NCI-H2107 (cell line): ENCODE measurements around the gene GPC3.
"Not testable (repeated sequence)": the region's sequence is repeated elsewhere in the genome, so short reads cannot be mapped to it uniquely, and the experiment has no call there.

Experiments used
- DNase-seq: peaks from one replicate; lab custom pipeline; 2025; lab: John Stamatoyannopoulos, UW

The GPC3 gene

DNA sequence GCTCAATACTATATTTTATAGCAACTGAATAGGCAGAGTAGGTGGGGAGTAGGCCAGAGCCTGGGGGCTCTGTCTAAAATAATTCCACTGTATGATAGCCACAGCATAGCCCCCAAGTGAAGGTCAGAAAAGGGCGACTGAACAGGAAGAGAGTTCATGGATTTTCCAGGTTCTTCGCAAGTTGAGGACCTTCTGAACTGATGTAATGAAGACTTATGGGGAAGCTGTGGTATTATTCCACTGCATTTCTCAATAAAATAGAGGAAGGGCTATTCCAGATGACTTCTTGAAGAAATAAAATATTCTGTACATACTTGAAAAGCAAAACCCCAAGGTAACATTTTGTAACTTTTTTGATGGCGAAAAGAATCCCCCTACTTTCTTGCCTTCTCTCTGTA, 338.7 kb downstream of the GPC3 start:
- no peak for DNase-seq

DNA sequence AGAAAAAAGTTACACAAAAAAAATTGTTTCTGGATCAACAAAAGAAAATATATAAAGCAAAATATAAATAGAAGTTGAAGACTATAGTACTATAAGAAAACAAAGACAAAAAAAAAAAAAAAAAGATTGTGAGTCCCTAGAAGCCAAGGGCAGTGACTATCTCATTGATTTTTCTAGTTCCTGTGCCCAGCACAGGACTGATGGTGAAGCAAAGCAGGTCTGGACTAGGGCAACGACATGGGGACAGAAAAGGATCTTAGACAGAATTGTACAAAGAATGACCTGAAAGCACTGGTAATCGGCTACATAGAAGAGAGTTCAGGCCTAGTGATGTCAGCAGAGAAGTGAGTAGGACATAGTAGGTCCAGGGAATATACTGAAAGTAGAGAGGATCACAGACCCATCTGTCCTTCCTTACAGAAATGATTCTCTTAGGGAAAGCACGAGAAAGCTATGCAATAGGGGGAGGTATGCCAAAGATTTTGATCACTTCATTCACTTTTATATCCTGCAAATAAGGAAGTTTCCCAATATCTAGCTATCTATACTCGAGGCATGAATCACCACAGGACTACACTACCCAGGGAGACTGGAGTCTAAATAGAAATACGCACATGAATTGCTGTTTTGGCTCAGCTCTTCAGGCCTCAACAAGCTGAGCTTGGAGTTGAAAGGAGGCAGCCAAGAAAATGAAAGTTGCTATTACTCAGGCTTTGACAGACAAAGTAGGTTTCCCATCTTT, 339.2 kb downstream of the GPC3 start:
- no peak for DNase-seq

DNA sequence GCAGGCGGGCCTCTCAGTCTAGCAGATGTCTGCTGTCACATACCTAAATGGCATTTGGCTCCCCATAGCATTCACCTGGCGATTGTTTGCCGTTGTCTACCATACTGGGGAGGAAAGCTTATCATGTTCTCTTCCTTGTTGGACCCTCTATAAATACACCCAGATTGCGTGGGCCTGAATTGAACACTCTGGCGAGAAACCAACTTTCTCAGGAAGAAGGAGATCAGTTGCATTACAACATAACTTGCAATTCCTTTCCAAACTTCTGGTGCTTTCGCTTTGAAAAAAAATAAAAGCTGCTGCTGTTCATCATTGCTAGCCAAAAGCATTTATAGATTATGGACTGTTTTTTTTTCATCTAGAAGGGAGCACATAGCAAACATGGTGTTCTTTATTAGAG, 340.1 kb downstream of the GPC3 start:
- DNase-seq: no peak

DNA sequence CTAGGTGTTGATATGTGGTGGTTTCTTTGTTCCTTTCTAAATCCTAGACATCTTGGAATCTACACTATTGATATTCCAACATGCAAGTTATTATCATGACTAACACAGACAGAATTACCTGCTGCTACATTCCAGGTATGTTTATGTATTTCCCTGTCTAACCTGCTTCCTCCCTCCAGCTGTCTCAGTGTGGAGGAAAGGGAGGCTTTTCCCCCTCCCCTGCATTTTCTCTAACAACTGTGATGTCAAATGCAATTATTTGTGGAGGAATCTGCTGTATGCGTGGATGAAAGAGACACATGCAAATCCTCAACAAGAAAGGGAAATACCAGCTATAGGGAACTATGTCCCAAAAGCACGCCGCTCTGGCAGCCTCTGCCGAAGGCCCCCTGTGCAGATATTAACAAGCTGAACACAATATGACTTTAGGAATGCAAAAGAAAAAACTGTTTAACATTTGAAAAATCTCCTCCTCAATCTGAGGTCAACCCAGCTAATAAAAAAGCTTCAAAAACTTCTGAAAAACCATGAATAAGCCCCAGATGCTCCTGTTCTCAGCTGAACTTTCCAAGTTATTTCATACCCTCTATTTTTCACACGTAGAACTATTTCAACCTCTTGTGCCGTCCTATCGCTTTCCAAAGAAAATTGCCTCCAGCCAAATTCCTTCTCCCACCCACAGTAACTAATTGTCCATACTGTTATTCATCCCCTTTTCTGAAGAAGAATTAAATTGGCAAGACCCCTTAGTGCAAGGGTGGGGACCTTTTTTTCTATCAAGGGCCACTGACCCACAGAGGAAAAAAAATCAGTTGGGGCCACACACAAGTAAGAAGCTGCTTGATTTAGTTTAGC, 345.0 kb downstream of the GPC3 start:
- DNase-seq: no peak

DNA sequence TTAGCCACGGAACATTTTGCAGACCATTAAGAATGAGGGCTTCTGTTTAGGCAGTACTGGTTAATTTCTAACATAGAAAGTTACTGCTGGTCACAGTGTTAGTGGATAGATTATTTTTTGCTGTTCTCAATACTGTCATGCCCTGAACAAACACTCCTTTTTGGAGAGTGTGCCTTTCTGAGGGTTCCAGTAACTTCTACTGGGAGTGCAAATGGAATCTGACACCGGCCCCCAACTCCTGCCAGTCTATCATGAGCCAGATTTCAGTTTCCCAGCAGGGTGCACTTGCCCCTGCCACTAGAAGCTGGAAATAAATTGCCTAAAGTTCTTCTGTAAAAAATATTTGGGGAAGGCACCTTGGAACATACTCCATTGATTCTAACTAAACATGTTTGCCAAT, 345.7 kb downstream of the GPC3 start:
- no peak for DNase-seq

DNA sequence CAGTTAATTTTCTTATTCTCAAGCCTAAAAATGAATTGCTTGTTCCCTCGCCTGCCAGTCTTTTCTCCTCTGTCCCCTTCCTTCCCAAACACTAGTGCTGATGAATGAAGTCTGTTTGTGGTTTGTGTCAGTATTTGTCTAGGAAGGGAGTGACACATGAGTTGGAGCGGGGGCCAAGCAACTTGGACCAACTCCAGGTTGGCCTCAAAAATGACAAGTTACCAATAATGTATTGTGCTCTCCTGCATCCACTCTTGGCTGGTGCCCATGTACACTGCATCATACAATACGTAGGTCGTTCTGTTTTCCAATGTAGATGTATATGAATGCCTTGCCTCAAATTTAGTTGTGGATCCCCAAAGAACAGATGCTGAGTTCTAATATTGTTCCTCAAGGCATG, 347.1 kb downstream of the GPC3 start:
- peak; percentile 3 for DNase-seq

DNA sequence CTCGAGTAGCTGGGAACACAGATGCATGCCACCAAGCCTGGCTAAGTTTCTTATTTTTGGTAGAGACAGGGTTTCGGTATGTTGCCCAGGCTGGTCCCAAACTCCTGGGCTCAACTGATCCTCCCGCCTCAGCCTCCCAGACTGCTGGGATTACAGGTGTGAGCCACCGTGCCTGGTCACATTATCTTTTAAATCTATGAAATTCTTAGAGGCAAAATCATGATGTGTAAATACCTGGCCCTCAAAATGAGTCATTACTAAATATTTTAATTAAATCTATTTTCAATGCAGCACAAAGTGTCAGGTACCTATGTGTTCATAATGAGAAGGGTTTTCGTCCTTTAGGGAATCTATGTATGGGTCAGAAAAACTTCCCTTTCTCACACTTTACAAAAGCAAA, 347.6 kb downstream of the GPC3 start:
- DNase-seq: no peak

DNA sequence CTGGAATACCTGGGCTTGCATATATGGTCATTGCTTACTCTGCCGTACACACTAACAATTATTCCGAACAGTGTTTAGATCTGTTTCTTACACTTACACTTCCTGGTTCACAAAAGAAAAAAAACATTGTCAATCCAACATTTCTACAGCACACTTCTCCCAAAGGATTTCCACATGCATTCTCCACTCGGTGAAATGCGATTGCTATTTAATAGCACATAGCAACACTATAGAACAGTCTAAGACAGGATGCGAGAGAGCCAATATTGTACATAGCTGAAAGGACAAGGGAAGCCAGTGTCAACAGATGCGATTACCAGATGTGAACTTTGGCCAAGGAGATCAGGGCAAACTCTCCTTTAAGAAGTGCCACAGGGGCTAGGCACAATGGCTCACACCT, 349.4 kb downstream of the GPC3 start:
- no peak for DNase-seq

DNA sequence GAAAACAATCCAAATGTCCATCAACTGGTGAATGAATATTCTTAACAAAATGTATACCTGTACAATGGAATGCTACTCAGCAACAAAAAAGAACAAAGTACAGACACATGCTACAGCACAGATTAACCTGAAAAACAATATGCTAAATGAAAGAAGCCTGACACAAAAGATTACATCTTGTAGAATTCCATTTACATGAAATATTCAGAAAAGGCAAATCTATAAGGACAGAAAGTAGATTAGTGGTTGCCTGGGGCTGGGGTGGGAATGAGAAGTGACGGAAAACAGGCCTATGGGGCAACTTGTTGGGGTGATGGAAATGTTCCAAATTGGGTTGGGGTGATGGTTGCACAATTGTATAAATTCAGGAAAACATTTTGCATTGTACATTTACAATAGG, 351.0 kb downstream of the GPC3 start:
- no peak for DNase-seq

DNA sequence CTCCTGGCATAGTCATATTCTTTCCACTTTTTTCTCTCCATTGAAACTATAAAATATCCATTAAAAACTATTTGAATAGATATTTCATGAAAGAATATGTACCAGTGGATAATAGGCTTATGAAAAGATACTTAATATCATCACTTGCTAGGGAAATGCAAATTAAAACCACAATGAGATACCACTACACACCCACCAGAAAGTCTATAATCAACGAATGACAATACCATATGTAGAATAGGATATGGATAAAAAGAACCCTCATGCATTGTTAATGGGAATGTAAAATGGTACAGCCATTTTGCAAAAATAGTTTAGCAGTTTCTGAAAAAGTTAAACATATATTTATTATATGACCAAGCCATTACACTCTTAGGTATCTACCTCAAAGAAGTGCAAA, 351.4 kb downstream of the GPC3 start:
- DNase-seq: no peak

DNA sequence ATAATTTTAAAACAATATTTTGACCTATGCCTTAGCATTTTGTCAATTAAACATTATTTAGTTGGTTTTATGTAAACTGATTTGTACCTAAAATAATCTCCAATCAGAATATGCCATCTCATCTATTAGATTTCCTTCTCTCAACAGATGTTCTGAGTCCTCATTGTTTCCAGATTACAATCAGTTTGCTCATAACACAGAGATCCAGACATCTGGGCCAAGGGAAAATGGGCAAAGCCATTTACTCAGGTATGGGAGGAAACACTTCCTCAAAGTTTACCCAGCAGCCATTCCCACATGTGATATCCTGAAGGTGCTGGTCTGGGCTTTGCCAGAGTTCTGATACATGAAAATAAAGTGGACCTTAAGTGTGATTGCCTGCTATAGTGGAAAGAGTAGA, 352.2 kb downstream of the GPC3 start:
- DNase-seq: no peak

DNA sequence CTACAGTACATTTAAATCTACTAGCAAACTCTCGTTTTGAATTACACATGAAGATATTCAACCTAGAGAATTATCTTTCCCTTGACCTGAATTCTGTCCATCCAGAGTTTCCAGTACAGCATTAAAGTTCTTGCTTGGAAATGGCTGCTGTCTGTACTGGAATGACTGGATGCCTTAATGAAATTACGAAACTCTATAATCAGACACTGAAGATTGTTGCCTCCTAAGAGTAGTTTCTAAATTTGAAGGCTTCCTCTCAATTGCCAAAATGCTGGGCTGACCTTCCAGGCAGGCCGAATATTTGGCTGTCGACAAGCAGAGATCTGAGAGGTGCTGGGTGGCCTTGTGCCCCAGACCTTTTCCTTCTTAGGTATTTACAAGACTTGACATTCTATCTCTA, 355.0 kb downstream of the GPC3 start:
- no peak for DNase-seq

DNA sequence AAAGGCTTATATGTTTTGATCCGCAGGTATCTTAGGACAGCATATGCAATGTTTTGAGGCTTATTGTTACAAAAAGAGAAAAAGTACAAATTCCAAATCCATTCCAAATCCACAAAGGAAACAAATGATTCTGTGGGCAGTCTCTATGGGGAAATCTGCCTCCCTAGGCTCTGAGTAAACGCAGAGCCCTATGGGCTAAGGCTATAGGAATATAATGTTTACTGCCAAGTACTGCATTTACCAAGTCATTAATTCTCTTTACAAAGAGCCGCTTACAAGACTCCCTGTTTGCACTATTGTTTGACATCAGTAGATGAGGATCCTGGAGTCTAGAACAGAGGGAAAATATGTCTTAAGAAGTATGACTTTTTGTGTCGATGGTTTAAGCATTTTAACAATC, 357.7 kb downstream of the GPC3 start:
- DNase-seq: no peak

DNA sequence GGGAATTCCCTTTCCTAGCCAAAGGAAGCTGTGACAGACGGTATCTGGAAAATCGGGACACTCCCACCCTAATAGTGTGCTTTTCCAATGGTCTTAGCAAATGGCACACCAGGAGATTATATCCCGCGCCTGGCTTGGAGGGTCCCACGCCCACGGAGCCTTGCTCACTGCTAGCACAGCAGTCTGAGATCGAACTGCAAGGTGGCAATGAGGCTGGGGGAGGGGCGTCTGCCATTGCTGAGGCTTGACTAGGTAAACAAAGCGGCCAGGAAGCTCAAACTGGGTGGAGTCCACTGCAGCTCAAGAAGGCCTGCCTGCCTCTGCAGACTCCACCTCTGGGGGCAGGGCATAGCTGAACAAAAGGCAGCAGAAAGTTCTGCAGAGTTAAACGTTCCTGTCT, 364.0 kb downstream of the GPC3 start:
- DNase-seq: not testable (repeated sequence)

DNA sequence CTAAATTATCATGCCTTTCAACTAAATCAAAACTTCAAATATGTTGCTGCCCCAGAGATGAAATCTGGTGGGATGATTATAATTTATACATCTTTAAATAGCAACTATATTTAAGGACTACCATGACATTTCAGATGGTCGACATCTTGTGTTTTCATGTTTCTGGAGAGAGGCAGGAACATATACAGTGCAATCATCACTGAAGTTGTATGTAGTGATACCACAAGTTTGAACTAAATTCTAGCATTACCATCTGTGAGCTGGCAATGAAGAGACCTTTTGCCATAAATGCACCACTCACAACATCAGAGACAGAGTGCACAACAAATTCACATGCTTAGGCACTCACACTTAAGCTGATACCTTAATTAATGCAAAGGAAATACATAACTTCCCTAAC, 373.7 kb downstream of the GPC3 start:
- DNase-seq: no peak

DNA sequence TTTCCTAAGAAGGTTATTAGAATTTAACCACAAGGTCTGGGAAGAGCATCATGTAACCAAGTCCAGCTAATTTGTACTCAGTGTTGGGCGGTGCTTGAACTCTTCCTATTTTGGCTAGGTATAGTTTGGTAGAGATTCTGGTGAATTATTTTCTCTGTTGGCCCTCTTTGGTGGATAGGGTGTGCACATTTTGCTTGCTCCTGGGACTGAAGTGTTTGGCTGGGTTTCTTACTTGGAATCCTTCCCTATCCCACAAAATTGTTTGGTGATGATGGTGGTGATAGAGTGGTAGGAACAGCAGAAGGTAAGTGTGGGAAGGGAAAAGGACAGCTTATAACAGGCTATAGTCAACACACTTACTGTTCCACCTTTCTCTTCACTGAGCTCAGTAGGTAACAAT, 375.3 kb downstream of the GPC3 start:
- DNase-seq: no peak

DNA sequence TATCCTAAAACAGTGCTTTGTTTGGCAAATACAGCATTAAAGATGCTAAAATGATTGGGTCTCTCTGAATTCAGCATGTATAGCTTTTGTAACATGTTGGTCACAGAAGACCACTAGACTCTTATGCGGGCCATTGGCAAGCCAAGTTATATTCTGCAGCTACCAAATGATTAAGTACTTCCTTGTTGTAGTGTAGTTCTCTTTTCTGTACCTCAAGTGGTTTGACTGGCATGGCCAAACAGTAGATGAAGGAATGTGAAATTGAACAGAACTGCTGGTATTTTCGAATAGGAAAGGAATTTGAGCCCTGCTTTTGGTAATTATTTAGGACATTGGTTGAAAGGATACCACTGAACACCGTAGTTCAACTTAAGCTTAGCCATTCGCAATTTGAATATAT, 376.2 kb downstream of the GPC3 start:
- no peak for DNase-seq

DNA sequence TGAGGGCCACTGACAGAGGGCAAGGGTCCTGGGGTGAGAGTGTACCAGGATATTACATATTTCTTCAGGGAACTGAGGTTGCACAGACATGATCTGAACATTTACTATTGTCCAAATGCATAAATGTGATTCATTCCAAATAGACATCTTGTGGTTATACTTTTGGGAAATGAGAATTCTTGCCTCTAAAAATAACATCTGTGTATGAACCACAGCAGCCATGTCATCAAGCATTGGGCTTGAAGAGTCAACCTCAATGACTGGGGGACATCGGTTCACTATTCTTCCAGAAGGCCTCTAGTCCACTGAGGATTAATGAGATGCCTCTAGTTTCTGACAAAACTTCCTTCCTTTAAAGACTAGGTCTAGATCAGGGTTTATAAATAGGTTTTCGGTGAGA, 377.0 kb downstream of the GPC3 start:
- no peak for DNase-seq

DNA sequence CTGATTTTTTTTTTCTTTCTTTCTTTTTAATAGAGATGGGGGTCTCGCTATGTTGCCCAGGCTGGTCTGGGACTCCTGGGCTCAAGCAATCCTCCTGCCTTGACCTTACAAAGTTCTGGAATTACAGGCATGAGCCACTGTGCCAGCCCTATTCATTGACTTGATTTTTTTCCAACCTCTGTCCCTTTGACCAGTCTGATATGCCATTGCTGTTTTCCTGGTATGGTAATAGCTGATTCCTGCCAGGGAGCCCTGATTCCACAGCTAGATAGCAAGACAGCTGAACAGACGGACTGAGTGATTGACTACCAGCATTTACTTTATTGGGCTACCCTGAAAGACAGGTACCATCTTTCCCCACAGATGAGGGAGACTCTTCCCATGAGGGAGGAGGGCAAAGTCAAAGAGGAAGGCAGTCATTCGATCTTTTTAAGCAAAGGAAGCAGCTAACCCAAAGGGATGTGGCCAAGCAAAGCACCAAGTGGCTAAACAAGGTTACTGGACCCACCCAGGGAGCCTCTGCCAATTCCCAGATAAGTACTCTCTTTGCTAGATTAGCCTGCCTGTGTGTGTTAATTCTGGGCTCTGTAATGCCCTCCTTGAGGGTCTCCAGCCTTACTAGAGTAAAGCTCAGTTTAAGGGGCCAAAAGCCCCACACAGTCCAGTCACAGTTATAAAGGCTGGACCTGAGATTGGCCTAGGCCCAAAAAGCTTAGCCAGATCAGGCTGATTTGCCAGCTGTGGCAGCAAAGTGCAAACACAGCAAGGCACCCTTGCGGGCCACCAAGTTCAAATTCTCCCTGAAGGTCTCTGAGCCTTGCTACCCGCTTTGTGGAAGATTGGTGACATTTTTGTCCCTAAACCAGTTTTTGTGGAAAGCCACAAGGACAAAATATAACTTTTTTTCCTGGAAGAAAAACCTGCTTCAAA, 377.7 kb downstream of the GPC3 start:
- DNase-seq: no peak

DNA sequence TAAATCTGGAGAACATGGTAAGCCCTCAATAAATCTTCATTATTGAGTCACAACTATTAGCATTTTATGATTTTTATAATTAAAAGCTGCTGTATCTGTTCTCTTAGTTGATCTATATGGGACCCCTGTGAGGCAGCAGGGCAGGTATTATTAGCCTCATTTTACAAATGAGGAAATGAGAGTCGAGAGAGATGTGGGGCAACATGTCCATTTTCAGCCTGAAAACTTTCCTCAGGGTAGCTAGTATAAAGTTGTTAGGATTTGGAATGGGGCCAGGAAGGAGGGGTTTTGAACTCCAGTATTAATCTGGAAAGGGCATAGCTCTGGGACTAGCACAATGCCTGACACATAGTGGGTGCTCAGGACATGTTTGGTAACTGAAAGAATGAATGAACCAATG, 378.4 kb downstream of the GPC3 start:
- no peak for DNase-seq

DNA sequence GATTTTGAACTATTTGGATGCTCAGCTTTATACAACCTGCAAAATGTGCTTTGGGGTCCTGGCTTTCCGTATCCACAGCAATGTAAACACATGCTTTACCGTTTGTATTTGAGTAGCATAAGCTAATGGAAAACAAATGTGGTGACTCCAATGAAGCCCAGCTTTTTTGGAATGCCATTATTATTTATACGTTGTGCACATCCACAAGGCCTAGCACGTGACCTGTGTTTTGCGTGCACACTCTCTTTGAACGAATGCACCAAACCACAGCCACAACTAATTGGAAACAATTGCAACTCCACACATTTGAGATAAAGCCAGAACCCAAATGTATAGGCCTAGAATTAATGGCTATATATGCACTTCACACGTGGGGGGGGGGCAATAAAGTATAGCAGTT, 380.6 kb downstream of the GPC3 start:
- no peak for DNase-seq

DNA sequence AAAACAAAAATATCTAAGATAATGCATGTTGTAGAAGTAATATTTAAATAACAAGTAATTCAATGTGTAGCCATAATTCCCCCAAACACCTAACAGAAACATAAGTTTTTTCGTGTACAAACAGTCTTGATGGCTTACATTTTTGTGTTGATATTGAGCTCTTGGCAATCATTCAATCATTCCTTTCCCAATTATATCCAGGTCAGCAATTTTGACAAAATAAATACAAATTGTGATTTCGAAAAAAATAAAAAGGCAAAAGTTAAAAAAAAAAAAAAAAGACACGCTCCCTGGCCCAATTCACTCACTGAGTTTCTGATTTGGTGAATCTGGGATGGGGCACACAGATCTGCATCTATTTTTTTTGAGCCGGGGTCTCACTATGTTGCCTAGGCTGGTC, 382.5 kb downstream of the GPC3 start:
- DNase-seq: no peak

DNA sequence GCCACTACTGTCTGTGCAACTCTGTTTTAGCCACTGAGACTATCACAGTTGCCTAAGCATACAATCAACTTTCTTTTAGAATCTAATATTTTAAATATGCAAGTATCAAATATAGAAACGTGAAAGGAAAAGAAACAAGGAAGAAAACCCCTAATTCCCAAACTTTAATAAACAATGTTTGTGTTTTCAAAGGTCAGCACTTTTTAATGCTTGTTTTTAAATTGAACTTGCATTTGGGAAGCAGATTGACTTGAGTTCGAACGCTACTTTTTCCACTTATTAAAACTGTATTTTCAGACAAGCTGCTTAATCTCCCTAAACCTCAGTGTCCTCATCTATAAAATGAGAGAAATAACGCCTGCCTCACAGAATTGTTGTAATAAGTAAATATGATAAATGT, 384.3 kb downstream of the GPC3 start:
- DNase-seq: no peak
